Superior temporal gyrus (tissue), 1 donor: ENCODE results near the gene ASPSCR1.

Experiments
- DNase-seq: peaks from one replicate; pipeline ENCODE4 v3.0.0-alpha.2; 2016; ENCODE audit errors: extremely low spot score

ASPSCR1 gene, protein sequence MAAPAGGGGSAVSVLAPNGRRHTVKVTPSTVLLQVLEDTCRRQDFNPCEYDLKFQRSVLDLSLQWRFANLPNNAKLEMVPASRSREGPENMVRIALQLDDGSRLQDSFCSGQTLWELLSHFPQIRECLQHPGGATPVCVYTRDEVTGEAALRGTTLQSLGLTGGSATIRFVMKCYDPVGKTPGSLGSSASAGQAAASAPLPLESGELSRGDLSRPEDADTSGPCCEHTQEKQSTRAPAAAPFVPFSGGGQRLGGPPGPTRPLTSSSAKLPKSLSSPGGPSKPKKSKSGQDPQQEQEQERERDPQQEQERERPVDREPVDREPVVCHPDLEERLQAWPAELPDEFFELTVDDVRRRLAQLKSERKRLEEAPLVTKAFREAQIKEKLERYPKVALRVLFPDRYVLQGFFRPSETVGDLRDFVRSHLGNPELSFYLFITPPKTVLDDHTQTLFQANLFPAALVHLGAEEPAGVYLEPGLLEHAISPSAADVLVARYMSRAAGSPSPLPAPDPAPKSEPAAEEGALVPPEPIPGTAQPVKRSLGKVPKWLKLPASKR

DNA sequence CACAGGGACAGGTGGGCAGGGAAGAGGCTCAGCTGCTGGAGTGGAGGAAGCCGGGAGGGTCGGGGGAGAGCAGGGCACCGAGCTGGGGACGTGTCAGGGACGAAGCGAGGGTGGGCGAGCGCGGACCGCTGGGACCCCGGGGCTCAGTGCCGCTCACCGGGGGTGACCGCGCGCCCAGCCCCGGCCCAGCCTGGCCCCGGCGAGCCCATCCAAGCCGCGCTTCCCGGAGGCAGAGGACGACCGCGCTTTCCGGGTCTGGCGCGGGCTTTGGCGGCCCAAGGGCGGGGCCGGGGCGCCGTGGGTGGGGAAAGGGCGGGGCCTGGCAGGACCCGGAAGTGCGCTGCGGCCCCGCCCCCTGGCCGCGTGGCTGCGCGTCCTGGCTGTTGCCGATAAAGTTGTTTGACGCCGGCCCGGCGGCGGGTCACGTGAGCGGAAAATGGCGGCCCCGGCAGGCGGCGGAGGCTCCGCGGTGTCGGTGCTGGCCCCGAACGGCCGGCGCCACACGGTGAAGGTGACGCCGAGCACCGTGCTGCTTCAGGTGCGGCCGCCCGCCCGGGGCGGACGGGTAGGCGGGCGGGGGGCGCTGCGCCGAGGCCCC lies at the start of gene ASPSCR1:
Gene ASPSCR1, plus strand, starts transcription at position 419 of the 598 bp plus-strand sequence. Its CDS starts 18 bp downstream, at position 437.
- DNase-seq: peak; percentile 86

- DNase-seq: peak; percentile 96
Observed at GRCh38 chr17:81927653-81928543, 49.5 kb upstream of the ASPSCR1 start, which contains the start of gene MAFG. MAFG (minus strand) TSS chr17:81927735; CDS start chr17:81923185, 4,550 bp downstream.

GRCh38 chr17:81928544-81929252 lies 48.7 kb upstream of the ASPSCR1 start:
- DNase-seq: no peak

DNA sequence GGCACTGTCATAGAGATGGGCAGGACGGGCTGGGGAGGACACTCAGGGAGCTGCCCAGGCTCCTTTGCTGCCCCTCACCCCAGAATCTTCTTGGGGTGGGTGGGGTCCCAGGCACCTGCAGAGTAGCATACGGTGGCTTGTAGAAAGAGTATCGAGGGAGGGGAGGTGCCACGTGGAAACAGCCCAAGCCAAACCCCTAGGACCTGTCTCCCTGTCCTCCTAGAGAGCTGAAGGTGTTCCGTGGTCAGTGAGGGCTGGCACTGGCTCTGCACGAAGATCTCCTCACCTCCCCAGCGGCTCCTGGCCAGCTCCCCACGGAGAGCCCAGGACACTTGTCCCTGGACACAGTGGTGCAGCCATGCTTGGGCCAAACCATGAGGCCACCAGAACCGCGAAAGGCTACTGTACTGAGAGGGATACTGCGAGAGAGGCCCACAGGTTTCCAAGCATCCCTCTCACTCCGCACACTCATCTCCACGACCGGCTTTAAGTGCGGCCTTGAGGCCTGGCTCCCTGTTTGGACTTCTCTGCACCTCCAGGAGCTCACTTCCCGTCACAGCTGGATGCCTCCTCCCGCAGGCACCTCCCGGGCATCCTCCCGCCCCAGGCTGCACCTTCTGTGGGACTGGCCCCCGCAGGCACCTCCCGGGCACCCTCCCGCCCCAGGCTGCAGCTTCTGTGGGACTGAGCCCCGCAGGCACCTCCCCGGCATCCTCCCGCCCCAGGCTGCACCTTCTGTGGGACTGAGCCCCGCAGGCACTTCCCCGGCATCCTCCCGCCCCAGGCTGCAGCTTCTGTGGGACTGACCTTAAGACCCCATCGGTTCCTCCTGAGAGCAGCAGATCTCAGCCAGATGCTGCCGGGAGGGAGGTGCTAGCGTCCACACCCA lies 47.9 kb upstream of the ASPSCR1 start:
- DNase-seq: no peak

- DNase-seq: no peak
Observed at GRCh38 chr17:81930142-81931125, 47.0 kb upstream of the ASPSCR1 start.

DNA sequence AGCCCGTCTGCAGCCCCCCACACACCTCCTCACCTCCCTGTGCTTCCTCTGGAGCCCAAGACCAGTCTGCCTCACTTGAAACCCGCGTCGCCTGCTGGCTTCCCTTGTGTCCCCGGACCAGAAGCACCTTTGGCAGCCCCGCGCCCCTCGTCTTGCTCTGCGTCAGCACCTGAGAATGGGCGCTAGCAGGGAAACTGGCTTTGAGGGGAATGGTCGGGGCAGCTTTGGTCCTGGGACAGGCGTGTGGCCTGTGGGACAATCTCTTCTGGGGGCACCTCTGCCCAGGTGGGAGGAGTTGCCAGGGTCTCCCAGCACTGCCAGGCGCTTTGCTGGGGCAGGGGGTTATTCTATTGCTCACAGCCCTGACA lies 46.3 kb upstream of the ASPSCR1 start:
- no peak for DNase-seq

DNA sequence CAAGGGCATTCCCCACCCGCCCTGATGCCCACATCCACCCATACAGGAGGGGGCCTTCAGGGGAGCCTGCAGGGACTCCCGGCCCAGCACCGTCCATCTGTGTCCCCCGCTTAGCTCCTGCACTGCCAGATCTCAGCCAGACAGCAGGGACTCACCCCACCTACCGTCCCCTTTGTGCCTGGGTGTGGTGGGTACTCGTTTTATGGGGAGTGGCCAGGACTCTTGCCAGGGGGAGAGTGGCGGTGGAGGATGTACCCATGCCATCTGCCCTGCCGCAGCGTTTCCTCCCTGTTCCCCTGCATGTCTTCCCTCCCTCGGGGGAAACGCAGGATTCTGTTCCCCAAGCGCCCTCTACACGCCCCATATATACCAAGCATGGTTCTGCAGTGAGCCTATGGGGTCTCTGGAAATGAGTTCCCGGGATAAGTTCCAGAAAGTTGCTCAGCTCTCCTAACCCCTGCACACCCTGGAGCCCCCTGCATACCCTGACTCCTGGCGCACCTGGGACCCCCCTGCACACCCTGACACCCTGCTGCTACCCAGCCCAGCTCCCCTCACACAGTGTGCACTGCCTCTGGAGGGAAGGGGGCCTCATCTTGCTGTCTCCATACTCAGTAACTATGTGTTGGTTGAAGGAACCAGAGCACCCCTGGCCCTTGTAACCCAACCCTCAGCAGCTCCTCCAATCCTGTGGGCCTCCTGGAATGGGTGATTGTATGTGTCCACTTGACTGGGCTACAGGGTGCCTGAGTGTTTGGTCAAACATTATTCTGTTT lies 45.7 kb upstream of the ASPSCR1 start:
- DNase-seq: no peak

DNA sequence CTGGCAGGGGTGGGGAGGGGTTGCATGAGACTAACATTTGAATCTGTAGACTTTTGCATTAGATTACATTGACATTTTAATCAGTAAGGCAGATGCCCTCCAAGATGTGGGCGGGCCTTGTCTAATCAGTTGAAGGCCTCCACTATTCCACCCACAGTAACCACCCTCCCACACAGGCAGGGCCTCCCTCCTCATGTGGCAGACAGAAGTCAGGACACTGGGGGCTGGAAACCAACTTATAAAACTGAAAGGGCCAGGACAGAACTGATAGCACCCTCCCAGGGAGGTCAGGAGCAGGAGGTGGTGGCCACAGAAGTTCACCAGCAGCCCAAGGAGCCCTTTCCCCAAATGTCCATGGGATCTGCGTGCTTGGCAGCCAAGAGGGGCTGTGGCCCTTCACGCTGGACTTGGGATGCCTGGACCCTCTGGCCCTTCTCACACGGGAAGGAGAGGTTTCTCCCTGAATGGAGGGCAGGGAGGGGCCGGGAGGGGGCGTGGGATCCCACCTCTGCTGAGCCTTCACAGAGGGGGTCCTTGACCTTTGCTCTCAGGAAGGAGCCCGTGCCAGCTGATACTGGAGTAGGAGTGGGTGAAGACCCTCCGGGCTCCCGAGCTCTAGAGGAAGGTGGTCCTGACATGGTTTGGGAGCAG lies 45.0 kb upstream of the ASPSCR1 start:
- DNase-seq: no peak

GRCh38 chr17:81933178-81933699 lies 44.2 kb upstream of the ASPSCR1 start:
- no peak for DNase-seq

DNA sequence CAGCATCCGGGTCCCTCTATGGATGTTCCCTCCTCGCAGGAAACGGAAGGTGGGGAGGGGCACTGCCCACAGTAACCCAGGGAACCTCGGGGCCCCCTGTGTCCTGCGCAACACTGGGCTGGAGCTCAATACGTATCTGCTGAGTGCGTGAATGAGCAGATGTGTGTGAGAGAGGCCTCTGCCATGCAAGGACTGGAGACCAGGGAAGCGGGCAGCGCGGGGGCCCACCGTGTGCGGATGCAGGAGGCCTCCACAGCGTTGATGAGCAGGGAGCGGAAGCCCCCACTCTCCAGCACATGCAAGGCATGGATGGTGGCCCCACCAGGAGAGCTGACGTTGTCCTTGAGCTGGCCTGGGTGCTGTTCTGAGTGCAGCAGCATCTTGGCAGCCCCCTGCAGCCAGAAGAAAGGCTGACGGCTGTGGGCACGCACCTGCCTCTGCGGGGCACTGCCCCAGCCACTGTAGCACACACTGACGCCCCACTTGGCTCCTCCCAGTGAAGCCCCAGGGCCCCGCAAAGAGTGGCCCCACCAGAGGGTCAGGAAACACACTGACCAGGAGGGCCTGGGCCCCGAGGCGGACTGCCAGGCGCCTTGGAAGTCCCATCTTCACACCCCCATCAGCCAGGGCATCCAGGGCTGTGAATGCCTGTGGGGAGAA lies 43.2 kb upstream of the ASPSCR1 start:
- DNase-seq: no peak

GRCh38 chr17:81934850-81935708 lies 42.4 kb upstream of the ASPSCR1 start:
- DNase-seq: no peak

DNA sequence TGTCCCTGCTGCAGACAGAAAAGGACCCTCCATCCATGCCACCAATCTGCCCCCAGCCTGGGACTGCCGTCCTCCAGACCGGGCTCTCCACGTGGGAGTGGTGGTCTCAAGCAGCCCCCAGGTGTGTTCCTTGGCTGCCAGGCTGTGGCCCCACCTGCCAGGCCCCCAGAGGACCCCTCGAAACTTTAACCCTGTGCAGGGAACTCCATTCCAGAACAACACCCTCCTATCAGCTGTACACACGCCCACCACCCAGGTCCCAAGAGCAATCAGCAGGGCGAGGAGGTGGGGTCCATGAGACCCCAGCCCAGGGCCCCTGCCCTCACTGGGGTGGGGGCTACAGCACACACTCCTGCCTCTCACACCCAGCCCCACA lies 41.7 kb upstream of the ASPSCR1 start:
- DNase-seq: no peak

DNA sequence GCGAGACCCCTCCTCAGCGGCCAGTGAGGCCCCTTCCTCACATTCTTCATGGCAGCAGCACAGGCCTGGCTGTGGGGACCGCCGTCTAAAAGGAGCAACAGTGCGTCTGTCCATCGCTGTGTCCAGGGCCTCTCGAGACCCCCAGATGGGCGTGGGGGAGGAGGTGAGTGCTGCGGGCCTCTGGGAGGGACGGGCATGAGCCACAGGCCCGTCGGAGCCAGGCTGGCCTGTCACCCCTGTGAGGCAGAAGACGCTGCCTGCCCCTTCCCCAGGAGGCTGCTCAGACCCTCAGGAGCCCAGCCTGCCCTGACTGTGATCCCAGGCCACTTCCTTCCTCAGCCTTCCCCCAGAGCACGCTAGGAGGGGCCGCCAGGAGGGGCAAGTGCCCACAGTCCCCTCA lies 38.2 kb upstream of the ASPSCR1 start:
- DNase-seq: no peak

GRCh38 chr17:81939881-81940385 lies 37.5 kb upstream of the ASPSCR1 start:
- DNase-seq: peak; percentile 63

DNA sequence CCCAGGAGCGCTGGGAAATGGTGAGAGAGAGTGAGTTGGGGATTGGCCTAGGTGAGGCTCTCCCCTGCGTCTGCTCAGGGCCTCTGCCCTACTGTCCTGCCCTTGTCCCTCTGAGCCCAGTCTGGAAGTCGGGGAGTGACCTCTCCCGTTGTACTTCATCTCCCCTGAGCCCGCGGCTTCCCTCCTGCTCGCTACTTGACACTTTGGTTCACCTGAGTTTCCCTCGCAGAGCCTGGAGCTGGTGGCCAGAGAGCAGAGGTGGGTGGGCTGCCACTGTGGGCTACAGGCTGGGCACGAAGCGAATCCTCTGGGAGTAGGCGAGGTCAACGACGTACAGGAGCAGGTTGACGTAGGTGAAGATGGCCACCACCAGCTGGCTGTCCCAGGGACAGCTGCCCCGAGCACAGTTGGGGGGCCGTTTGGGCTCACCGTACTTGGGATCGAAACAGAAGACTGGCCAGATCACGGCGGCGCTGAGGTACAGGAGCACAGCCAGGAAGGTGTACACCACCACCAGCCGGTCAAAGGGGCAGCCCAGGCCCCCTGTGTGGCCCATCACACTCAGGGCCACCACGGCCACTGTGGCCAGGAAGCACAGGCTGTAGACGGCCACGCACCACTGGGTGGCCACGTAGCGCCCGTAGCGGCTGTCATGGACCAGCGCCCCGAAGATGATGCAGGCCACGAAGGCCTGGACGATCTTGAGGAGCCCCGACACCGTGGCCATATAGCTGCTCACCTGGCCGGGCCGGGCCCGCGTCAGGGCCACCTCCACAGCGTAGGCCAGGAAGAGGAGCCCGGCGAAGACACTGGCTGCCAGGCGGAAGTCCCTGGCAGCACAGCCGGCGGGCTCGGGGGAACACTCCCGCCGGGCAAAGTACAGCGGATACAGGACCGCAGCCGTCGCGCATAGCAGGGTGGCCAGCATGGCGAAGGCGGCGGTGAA lies 36.6 kb upstream of the ASPSCR1 start:
- DNase-seq: no peak
